GM21717 (cell line): Measurements from ENCODE around the gene LARGE1.

ENCODE experiments used
- ATAC-seq: cut with Tn5 transposase; IDR thresholded peaks from one replicate; pipeline ENCODE4 v1.9.1; 2021; ENCODE audit warnings: mild to moderate bottlenecking, moderate library complexity; ENCODE audit not compliant: unreplicated experiment

The LARGE1 gene

GRCh38 chr22:33785283-33785968 lies 134.8 kb downstream of the LARGE1 start:
- no peak for ATAC-seq

DNA sequence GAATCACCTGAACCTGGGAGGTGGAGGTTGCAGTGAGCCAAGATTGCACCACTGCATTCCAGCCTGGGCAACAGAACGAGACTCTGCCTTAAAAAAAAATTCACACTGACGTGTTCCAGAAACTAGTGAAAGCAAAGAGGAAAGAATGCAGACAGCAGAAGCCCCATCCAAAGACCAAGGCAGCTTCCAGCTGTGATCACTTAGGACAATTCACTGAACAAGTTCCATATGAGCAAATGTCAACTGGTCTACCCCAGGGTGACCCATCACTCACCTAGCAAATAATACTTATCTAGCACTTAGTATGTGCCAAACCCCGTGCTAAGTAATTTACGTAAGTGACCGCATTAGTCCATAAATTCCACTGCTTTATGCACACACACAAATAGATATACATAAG lies 138.9 kb downstream of the LARGE1 start:
- no peak for ATAC-seq

DNA sequence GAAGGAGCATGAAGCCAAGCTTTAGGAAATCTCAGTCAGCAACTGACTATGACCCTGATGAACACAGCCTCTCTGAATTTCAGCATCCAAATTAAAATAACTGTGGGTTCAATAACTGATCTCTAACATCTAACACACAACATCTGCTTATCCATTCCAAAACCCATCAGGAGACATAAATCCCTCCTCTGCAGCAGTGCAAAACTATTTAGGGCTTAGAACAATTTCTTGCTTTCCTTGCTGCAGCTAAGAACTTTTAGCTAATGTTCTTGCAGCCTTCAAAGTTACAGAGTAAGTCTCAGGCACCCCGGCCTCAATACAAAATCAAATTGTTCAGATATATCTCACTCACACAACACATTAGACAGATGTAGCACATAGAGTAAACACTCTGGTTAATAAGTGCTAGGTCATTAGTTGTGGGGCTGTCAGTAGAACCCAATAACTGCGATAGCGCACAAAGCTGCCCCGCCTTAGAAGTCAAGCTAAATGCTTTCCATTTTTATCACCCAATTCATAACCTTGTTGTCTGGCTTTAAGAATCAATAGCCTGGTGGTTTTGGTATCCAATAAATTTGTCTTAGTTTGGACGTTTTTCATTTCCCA lies 139.6 kb downstream of the LARGE1 start:
- ATAC-seq = no peak

GRCh38 chr22:33779243-33779642 lies 141.0 kb downstream of the LARGE1 start:
- no peak for ATAC-seq

DNA sequence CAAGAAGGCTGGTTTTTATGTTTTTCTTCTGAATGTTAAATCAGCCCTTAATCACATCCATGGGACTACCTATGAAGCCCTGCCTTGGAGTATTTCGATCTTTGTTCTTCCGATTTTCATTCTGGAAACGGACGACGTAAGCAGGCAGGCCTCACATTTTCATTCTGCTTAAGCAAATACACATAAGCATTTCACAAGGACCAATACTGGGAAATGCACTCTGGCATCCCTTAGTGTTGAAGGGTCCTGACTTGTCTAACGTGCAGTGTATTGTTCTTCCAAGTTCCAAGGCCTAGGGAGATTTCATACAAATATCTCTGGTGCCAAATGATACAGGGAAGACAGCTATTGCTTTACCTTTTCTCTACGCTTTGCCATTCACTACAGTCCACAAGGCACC lies 143.8 kb downstream of the LARGE1 start:
- no peak for ATAC-seq

DNA sequence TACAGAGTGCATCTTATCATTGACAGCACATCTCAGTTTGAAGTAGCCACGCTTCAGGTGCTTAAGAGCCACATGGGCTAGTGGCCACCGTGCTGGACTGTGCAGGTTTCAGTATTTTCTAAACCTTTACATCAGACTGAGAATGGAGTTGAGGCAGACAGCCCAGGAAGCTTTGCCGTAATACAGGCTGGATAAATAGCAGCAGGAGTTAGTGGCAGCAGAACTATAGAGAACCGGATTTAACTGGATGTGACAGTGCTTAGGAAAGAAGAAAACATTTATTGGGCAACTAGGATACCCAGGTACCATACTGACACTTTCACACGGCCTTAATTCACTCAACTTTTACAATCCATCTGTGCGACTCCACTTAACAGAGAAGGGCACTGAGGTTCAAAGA lies 145.5 kb downstream of the LARGE1 start:
- ATAC-seq = no peak

DNA sequence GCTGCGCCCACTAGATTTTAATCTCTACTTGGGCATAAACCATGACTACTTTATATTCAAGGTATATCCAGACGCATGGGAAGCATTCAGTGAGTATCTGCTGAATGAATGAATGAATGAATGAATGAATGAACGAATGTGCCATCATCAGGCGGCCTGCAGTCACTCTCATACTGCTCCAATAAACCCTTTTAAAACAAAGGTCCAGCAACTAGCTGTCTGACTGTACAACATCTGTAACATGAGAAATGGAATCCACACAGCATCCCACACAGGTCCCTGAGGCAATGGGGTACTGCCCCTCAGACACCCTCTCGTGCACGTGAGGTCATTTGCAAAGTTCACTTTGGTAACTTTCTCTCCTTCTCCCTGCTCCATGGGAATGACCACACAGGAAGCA lies 147.5 kb downstream of the LARGE1 start:
- no peak for ATAC-seq

- ATAC-seq = no peak
Measured at GRCh38 chr22:33771136-33771535, 149.1 kb downstream of the LARGE1 start.

GRCh38 chr22:33770723-33771122 lies 149.6 kb downstream of the LARGE1 start:
- ATAC-seq = no peak

DNA sequence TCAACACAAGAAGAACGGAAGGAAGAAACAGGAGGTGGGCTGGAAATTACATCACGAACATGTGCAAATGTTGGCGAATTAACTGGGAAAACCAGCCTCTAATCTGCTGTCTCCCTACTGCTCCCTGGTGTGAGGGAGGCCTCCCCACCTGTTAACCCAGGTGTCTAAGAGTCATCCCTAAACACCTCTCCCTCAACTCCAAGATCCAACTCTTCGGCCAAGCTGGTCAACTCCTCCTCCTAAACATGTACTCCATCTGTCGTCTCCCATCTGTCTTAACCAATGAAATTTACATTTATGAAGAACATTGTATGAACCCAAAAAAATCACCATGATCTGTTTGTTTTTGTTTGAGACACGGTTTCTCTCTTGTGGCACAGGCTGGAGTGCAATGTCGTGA lies 154.2 kb downstream of the LARGE1 start:
- no peak for ATAC-seq

DNA sequence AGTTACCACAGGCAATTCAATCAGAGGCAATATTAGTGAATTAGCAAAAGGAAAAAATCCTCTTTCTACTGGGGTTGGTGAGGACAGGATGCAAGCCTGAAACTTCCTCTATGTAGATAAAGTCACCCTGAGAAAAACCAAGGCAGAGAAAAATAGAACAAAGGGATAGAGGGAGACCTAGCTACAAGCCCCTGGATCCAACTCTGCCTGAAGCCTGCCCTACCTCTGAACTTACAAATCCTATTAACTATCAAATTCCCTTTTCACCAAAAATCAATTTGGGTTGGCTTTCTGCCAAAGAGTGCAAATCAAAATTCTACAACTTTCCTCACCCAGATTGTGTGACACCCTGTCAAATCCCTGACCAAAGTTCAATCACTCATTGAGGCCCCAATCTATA lies 161.3 kb downstream of the LARGE1 start:
- no peak for ATAC-seq

DNA sequence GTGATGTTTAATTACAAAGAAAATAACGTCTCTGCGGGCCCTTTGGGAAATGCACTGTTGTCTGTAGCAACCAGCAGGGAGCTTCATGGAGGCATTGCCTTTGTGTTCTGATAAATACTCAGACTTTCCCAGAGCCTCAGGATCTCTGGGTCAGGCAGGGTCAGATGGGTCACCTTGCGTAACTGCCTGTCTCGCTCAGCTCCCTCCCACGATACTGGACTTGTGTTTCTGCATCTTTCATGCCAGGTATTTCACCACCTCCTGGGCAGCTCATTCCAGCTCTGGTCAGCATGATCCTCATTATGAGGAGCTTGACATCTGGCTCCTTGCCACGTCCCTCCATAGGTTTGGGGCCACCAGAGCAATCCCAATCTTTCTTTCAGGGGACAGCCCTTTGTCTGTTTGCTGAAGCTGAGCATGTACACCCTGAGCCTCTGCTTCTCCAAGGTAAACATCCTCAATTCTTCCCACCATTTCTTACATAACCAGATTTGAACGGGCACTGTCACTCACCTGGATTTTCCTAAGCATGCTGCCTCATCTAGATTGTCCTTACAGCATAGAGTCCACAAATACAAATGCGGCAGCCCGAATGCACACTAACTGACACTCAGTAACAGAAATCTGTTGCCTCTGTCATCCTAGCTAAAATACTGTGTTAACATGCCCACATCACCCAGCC lies 162.3 kb downstream of the LARGE1 start:
- no peak for ATAC-seq

GRCh38 chr22:33757041-33757801 lies 163.1 kb downstream of the LARGE1 start:
- no peak for ATAC-seq

GRCh38 chr22:33756508-33756949 lies 163.7 kb downstream of the LARGE1 start:
- ATAC-seq = no peak

GRCh38 chr22:33748714-33749113 lies 171.6 kb downstream of the LARGE1 start:
- ATAC-seq = no peak

DNA sequence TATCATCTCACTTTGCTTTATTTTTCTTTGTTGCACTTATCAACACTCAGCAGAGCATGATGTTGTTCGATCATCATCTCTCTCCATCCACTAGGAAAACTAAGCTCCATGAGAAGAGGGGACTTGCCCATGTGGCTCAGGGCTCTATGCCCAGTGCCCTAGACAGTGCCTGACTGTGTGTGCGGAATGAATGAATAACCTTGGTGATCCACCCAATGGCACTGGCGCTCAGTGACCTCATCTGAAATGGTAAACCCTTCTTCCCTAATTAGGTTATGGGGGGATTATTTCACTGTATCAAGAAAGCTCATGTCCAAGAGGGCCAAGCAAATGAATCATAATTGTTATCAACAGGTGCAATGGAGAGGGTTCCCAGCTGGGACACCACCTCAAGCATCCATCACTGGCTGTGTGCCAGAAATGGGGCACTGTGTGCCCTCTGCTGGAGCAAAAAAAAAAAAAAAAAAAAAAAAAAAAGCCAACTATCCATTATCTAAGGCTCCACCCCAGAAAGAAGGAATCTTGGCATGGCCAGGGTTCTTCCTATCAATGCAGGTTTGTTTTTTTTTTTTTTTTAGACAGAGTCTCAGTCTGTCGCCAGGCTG lies 172.6 kb downstream of the LARGE1 start:
- no peak for ATAC-seq

DNA sequence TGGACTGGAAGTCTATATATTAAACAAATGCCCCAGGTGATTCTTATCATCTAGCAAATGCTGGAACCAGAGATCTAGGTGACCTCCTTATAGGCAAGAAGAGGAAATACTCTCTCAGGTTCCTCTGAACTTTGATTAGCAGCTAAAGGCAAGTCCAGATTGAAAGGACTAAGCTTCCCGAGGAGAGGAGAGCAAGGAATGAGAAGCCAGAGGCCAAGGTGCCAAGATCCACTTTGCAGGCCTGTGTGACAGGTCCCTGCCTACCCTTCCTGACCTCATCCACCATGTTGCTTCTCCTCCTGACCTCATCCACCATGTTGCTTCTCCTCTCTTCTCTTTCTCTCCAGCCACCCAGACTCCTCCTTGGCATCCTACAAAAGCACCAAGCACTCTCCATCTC lies 173.2 kb downstream of the LARGE1 start:
- ATAC-seq = no peak

DNA sequence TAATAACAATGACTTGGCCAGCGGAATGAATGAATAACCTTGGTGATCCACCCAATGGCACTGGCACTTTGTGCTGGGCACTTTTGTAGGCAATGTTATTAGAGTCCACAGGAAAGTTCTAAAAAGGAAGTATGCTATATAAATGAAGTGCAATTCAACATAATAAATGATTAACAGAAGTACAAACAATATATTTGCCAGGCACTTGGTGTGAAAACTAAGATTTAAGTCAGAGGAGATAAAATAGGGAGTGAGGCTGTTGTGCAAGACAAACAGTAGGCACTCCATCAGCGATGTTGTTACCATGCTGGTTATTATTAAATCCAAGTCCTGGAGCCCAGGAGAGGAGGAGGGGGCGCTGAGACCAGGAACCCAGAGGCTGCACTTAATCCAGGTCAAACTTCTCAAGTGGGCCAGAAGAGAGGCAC lies 173.8 kb downstream of the LARGE1 start:
- ATAC-seq = no peak

GRCh38 chr22:33745501-33745900 lies 174.8 kb downstream of the LARGE1 start:
- ATAC-seq = no peak

DNA sequence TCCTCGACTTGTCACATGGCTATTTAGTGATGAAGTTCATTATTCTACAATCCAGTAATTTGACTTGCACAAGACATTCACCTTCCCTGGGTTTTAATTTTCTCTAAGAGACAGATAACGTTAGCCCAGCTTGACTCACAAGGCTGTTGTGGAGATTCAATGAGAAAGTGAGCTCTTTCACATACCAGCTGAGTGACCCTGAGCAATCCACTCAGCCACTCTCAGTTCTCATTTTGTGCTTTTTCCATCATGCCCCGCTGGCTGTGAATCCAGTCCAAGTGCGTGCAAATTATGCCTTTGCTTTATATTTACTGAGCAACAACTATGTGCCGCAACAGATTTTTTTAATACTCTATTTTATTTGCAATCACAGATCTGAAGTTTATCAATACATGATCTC lies 176.5 kb downstream of the LARGE1 start:
- ATAC-seq = no peak

DNA sequence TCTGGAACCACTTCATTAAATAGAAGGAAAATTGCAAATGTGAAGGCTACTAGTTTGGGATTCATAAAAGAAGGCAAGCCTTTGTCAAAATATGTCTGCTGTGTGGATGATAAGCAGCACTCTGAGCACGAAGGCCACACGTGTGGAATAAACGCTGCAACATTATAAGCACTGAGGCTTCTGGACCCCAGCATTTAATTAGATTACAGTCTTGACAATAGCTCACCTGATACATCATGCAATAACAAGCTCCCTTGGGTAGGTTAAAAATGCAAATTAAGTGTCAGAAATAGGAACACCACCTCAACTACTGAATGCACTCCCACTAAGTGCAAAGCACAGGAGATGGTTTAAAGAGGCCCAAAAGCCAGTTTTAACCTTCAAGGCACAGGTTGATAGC lies 179.3 kb downstream of the LARGE1 start:
- no peak for ATAC-seq
